GM13976 (cell line): ENCODE measurements around the gene RAPGEF1.

Experiments
- DNase-seq: peaks from one replicate; pipeline ENCODE4 v3.0.0; 2012; ENCODE audit warnings: low spot score
- in situ Hi-C: fragments of 300-500 bp; cut with MboI; formaldehyde crosslinking; loops from one replicate; pipeline ENCODE4 v1.12.0; 2022; ENCODE audit warnings: low sequenced_read_pairs, mixed read lengths, inconsistent platforms; ENCODE audit not compliant: unreplicated experiment
- TF ChIP-seq, protein P1 (sequence below): IDR thresholded peaks from 2 replicates; pipeline ENCODE4 v1.5.1; 2012; ENCODE audit warnings: borderline replicate concordance, mild to moderate bottlenecking; ENCODE audit not compliant: insufficient read depth; ENCODE audit errors: extremely low read depth, missing control alignments, control extremely low read depth

RAPGEF1 gene

GRCh38 chr9:131703697-131704096, 36.2 kb downstream of the RAPGEF1 start:
- in situ Hi-C loops: no loop called here
- TF ChIP-seq, protein P1, sequence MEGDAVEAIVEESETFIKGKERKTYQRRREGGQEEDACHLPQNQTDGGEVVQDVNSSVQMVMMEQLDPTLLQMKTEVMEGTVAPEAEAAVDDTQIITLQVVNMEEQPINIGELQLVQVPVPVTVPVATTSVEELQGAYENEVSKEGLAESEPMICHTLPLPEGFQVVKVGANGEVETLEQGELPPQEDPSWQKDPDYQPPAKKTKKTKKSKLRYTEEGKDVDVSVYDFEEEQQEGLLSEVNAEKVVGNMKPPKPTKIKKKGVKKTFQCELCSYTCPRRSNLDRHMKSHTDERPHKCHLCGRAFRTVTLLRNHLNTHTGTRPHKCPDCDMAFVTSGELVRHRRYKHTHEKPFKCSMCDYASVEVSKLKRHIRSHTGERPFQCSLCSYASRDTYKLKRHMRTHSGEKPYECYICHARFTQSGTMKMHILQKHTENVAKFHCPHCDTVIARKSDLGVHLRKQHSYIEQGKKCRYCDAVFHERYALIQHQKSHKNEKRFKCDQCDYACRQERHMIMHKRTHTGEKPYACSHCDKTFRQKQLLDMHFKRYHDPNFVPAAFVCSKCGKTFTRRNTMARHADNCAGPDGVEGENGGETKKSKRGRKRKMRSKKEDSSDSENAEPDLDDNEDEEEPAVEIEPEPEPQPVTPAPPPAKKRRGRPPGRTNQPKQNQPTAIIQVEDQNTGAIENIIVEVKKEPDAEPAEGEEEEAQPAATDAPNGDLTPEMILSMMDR: no peak
- no peak for DNase-seq

- TF ChIP-seq, protein P1: no peak
- in situ Hi-C loops: no loop called here
- no peak for DNase-seq
Measured at GRCh38 chr9:131702911-131703310, 37.0 kb downstream of the RAPGEF1 start.

DNA sequence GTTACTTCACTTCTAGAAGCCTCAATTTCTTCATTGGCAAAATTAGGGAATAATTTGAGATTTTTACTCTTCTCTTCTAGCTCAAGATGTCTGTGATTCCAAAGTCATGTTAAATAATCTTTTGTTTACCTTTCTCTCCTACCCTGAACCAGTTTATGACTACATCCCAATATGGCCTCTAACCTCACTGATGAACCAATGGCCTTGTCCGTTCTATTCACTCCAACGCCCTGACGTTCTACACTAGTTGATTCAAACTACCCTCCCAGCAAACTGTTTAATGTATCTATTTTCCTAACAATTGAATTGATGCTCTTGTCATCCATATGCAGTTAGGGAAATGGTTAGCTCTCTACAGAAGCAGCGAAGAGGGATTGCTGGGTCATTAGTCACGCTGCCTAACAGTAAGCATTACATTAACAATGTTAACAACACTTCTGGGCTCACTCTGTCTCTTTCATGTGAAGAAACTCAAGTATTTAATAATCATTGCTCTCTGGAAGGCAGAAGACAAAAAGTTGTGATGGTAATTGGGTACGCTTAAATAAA, 38.0 kb downstream of the RAPGEF1 start:
- in situ Hi-C loops: no loop called here
- TF ChIP-seq, protein P1: no peak
- DNase-seq: no peak

GRCh38 chr9:131701436-131701781, 38.5 kb downstream of the RAPGEF1 start:
- TF ChIP-seq, protein P1: no peak
- DNase-seq: no peak
- in situ Hi-C loops: no loop called here

DNA sequence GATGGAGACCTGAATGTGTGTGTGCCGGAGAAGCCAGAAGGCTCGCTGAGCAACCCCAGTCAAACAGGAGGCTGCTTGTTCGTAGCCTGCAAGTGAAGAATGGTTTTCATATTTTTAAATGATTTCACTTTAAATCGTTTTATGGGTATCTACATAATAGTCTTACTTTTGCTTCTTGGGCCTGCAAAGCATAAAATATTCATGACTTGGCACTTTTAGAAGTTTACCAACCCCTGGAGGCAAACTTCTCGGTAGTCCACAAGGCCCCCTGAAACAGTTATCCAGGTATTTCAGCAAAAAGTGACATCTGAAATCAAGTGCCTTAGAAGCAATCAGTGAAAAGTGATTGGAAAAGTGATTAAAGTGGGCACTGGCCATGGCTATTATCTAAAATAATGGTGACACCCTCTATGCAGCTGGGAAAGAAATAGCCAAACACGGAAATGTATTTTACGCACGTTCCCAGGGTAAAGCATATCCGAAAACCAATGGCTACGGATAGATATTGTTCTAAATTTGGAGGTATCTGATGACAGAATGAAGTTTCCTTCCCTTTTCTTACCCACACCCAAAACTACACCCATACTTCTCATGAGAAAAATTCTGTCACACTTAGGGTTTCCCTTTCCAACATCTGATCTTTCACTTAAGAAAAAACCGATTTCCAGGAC, 39.0 kb downstream of the RAPGEF1 start:
- TF ChIP-seq, protein P1: no peak
- in situ Hi-C loops: no loop called here
- DNase-seq: no peak

GRCh38 chr9:131700076-131700475, 39.8 kb downstream of the RAPGEF1 start:
- TF ChIP-seq, protein P1: no peak
- in situ Hi-C loops: no loop called here
- no peak for DNase-seq

- in situ Hi-C loops: no loop called here
- no peak for DNase-seq
- TF ChIP-seq, protein P1: no peak
Measured at GRCh38 chr9:131698618-131698985, 41.3 kb downstream of the RAPGEF1 start.
